Urinary bladder (tissue), 4 donors: ENCODE results near the gene C6. TPM values are rescaled to one million over a fixed set of nuclear protein-coding genes. Genes with fewer than 3 reads are reported as not detected.
"Not testable (repeated sequence)": the region's sequence is repeated elsewhere in the genome, so short reads cannot be mapped to it uniquely, and the experiment has no call there.

ENCODE experiments used
- DNase-seq: peaks from one replicate; pipeline ENCODE4 v3.0.0-alpha.2; 2015; ENCODE audit errors: extremely low spot score
- H3K27ac ChIP-seq: one replicate; pipeline ENCODE4 v1.5.1; 2013; ENCODE audit warnings: low read depth, mild to moderate bottlenecking, moderate library complexity
- H3K36me3 ChIP-seq: one replicate; pipeline ENCODE4 v1.6.1; 2013; ENCODE audit warnings: mild to moderate bottlenecking, moderate library complexity; ENCODE audit not compliant: insufficient read depth
- H3K4me1 ChIP-seq: one replicate; pipeline ENCODE4 v1.6.1; 2013; ENCODE audit warnings: mild to moderate bottlenecking, moderate library complexity; ENCODE audit not compliant: insufficient read depth
- H3K4me3 ChIP-seq: one replicate; pipeline ENCODE4 v1.5.1; 2013; ENCODE audit warnings: low read depth, low read length
- WGBS: extraction: QIAGEN DNeasy Blood & Tissue Kit; methylation state at CpG from one replicate; pipeline ENCODE4 v1.1.7; 2013; 5-methylcytosine and 5-hydroxymethylcytosine counted together
- polyA plus RNA-seq: library from polyadenylated mRNA; stranded (reverse); fragments of 200-250 nt; gene quantifications from one replicate; pipeline ENCODE4 v1.2.3, GENCODE V29; 2013
- total RNA-seq: library from RNA; depleted of rRNA; stranded (reverse); fragments of >200 nt; gene quantifications from one replicate; pipeline ENCODE4 v1.2.3, GENCODE V29; 2014
- donor health status: healthy with polysubstance abuse.
- donor health status: healthy.

Gene C6
- total RNA-seq: 1.1 TPM
- 1.4 TPM for polyA plus RNA-seq

DNA sequence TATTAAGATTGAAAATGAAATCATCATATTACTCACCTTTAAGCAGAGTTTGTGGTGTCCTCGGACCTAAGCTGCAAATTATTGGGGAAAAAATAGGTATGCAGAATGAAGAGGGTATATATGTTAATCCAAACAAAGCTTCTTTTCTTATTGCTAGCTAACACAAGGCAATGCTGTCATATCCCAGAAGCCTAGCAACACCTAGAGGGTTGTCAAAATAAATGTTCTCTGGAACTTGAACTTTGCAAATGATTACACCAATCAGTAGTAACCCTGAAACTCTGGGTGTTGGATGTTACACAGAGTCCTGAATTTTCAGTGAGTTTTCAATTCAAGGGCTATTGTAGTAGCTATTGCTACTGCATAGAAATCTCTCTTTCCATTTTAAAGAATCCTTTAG, at the start of gene C6:
C6 (minus strand) TSS at position 193 of the 400 bp plus-strand sequence. CDS start 10,302 bp downstream, outside the sequence.
- Histone ChIP-seq H3K4me3 (no peak within 1 kb of the TSS), H3K4me1 (no peaks in the 10 kb centered on the region), H3K27ac (no peak within 1 kb of the TSS), H3K36me3 (no peaks in the 10 kb centered on the region)
- WGBS: 66% methylated on average over 1 of the region's 1 CpG
- DNase-seq: no peak

DNA sequence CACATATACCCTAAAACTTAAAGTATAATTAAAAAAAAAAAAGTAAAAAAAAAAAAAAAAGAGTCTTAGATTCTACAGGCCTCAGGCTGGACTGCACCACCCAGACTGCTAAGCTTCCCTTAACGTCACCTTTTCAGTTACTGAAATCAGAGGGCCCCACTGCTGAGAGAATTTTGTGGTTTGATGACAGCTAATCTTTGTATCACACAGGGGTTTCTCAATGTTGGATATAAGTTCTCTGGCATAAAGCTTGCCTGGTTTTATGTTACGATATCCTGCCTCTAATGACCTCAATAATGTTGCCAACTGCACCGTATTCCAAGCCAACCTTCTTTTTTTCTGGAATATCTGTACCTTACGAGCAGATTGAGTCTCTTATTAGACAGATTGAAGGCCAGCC, 43.1 kb upstream of the C6 start:
- Histone ChIP-seq H3K4me3 (no peak overlapping the region), H3K4me1 (no peaks in the 10 kb centered on the region), H3K27ac (no peak overlapping the region), H3K36me3 (no peaks in the 10 kb centered on the region)
- DNase-seq: no peak
- WGBS: 82% methylated on average over 4 of the region's 4 CpGs

DNA sequence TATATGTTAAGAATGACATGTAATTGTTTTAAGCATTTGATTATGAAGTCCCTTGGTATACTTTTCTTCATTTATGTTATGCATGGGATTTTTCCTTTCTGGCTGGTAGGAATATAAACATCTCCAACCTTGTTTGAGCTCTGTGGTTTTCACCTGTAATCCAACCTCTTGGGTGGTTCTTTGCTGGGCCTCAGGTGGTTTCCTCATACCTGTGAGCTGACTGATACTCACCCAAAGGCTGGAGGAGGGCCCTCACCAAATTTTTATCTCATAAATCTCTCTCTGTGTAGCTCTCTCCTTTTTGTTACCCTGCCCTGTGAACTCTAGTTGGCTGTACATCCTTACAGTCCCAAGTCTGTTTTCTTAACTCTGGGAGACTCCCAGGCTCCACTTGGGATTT, 39.8 kb upstream of the C6 start:
- DNase-seq: no peak
- Histone ChIP-seq H3K4me3 (no peak overlapping the region), H3K27ac (no peak overlapping the region), H3K4me1 (no peaks in the 10 kb centered on the region), H3K36me3 (no peaks in the 10 kb centered on the region)

DNA sequence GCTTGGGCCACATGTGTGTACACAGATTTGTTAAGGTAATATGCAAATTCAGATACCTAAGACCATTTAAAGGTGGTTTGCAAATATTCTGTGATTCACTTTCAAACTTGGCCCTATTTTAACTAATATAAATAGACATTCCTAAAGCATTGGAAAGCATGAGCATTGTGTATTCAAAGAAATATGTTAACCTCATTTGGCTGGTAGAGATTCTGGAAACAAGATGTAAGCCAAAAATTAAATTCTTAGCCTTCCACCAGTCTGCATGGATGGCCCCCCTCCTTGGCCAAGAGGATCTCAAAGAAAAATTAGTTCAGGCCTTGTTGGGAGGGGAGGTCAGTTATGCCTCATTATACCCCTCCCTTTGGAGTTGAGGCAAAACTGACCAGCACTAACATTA, 38.7 kb upstream of the C6 start:
- no peaks in the 10 kb centered on the region for H3K4me1 ChIP-seq
- DNase-seq: no peak
- no peak overlapping the region for H3K4me3 ChIP-seq
- no peak overlapping the region for H3K27ac ChIP-seq
- H3K36me3 ChIP-seq: no peaks in the 10 kb centered on the region

DNA sequence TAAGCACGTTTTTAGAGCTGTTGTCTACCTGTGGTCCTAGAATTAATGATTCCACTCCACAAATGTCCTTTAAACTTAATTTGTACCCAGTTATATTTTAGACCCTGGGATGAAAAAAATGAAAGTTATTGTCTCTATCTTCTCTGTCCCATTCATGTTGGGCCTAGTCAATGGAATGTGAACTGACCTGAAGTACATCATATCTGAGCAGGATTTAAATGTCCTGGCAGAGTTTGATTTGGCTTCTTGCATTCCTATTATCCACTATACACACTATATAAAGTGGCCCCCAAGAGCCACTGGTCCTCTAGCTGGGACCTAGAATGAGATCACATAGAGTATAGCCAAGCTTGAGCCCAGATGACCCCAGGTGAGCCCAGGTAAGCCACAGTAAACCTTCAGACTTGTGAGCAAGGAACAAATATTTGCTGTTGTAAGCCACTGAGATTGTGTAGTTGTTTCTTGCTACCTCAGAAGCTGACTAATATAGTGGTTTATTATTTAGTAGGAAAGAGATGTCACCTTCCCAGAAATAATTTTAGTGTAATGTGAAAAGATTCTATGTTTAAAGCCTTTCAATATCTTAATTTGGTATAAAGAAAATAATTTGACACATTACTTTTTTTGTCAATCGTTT, 37.1 kb upstream of the C6 start:
- Histone ChIP-seq H3K4me3 (no peak overlapping the region), H3K4me1 (no peaks in the 10 kb centered on the region), H3K27ac (no peak overlapping the region), H3K36me3 (no peaks in the 10 kb centered on the region)
- 75% methylated on average over 2 of the region's 2 CpGs for WGBS
- no peak for DNase-seq

DNA sequence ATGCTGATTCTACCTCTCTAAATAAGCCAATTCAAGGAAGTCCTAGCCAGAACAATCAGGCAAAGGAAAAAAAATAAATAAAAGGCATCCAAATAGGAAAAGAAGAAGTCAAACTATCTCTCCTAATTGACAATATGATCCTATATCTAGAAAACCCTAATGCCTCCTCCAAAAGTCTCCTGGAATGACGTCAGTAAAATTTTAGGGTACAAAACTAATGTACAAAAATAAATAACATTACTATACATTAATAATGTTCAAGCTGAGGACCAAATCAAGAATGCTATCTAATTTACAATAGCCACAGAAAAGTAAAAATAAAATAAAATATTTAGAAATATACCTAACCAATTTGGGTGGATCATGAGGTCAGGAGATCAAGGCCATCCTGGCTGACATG, 33.8 kb upstream of the C6 start:
- Histone ChIP-seq H3K36me3 (no peaks in the 10 kb centered on the region), H3K4me1 (no peaks in the 10 kb centered on the region), H3K27ac (no peak overlapping the region), H3K4me3 (no peak overlapping the region)
- no peak for DNase-seq
- 69% methylated on average over 1 of the region's 1 CpG for WGBS

DNA sequence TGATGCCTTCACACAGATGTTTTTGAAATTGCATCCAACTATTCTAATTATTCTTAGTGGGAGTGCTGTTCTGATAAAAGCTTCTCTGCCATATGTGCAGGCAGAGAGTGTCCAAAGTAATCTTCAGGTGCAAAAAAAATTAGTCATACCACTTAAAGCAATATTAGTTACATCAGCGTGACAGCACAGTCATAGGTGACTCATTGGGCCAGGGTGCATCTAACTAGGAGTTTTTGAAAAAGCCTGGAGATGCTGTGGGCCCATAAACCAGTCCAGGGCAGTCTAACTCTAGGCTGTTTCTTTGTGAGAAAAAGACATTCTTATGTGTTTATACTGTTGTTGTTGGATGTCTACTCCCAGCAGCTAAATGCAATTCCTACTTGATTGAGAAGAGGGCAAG, 33.0 kb upstream of the C6 start:
- Histone ChIP-seq H3K36me3 (no peaks in the 10 kb centered on the region), H3K4me1 (no peaks in the 10 kb centered on the region), H3K4me3 (no peak overlapping the region), H3K27ac (no peak overlapping the region)
- WGBS: 68% methylated on average over 1 of the region's 1 CpG
- no peak for DNase-seq

DNA sequence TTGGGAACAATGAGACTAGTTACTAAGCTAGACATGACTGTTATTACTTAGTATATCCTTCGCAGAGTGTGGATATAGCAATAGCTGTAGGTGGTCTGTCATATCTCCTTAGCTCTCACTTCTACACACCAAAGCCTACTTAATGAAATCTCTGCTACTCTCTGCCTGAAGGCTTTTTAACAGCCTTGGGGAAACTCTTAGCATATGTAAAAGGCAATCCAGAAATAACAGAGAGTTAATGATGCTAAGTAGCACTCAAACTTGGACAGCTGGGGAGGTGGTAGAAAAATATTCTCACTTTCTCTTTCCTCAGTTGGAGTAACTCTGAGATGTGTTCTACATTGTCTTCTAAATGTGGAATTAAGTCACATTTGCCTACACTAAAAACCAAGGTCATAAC, 30.2 kb upstream of the C6 start:
- Histone ChIP-seq H3K36me3 (no peaks in the 10 kb centered on the region), H3K27ac (no peak overlapping the region), H3K4me1 (no peaks in the 10 kb centered on the region), H3K4me3 (no peak overlapping the region)
- 74% methylated on average over 1 of the region's 1 CpG for WGBS
- no peak for DNase-seq

DNA sequence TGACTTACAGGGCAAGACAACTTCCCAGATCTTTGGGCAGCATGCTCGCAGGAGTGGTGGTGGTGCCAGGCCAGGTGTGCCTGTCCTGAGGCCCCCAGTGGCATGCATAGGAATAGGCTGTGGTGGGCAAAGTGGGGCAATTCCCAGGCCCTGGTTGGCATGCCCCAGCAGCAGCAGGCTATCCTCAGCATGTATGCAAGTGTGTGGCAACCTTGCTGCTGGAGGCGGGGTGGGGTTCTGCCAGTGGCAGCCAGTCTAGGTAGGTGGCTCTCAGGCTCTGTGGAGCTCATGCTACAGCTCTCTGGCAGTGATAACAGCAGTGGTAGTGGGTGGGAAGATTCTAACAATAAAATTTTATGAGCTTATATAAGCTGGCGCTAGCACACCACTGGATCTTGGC, 27.7 kb upstream of the C6 start:
- DNase-seq: no peak
- Histone ChIP-seq H3K36me3 (no peaks in the 10 kb centered on the region), H3K4me1 (no peaks in the 10 kb centered on the region), H3K4me3 (no peak overlapping the region), H3K27ac (no peak overlapping the region)
- WGBS: 71% methylated on average over 3 of the region's 3 CpGs

DNA sequence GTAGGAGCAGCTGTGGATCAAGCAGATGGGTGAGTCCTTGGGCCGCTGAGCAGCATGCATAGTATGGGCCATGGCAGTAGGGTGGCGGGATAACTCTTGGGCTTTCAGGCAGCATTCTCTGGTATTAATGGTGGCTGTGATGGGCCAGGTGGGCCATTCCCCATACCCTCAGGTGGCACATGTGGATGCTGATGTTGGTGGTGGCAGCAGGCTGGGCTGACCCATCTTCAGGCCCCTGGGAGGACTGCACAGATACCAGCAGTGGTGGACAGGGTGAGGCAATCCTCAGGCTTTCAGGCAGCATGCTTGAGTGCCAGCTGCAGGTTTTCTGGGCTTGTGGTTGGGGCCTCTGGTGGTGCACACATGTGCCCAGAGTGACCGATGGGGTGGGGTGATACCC, 27.1 kb upstream of the C6 start:
- DNase-seq: no peak
- 98% methylated on average over 3 of the region's 3 CpGs for WGBS
- Histone ChIP-seq H3K4me3 (no peak overlapping the region), H3K27ac (no peak overlapping the region), H3K36me3 (no peaks in the 10 kb centered on the region), H3K4me1 (no peaks in the 10 kb centered on the region)

DNA sequence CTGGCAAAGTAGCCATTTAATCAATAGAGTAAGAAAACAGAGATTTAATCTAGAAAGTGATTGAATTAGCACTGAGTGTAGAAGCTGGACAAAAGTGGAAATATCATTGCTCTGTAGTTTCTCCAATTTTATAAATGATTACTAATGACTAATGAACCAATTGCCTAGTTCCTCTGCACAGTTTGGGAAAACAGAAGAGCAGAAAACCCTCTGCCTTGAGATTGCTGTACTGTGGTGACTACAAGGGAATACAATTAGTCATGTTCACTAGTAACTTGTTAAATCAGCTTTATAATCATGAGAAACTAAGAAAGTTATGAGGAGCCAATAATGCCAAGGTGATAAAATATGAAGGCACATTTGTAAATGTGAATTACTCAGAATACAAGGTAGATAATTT, 21.1 kb upstream of the C6 start:
- Histone ChIP-seq H3K4me3 (no peak overlapping the region), H3K4me1 (no peaks in the 10 kb centered on the region), H3K27ac (no peak overlapping the region), H3K36me3 (no peaks in the 10 kb centered on the region)
- DNase-seq: no peak

DNA sequence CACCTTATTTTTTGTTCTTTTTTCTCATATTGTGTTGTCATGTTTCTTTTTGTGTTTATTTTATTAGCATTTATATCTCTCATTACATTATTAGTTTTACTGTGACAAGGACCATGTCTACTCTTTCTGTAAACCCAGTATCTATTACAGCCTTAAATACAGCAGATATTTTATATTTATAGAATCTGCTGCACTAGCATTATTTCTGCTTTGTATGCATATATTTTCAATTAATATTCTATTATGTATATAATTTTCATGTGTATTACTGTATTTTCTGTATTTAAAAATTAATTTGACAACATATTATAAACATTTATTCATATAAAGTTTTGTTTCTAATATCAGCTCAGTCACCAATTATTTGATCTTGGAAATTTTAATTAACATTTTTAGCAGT, 19.5 kb upstream of the C6 start:
- Histone ChIP-seq H3K36me3 (no peaks in the 10 kb centered on the region), H3K4me3 (no peak overlapping the region), H3K4me1 (no peaks in the 10 kb centered on the region), H3K27ac (no peak overlapping the region)
- DNase-seq: no peak

DNA sequence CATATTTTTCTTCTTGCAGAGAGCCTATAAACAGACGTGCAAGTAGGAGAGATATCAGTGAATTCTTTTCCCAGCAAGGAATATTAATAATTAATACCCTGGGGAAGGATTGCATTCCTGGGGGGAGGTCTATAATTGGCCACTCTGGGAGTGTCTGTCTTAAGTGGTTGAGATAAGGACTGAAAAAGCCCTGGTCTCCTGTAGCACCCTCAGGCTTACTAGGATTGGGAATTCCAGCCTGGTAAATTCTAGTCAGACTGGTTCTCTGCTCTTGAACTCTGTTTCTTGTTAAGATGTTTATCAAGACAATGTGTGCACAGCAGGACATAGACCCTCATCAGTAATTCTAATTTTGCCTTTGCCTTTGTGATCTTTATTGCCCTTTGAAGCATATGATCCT, 16.9 kb upstream of the C6 start:
- H3K36me3 ChIP-seq, H3K4me1 ChIP-seq, DNase-seq, H3K27ac ChIP-seq, H3K4me3 ChIP-seq: not testable (repeated sequence)
- 43% methylated on average over 1 of the region's 1 CpG for WGBS

DNA sequence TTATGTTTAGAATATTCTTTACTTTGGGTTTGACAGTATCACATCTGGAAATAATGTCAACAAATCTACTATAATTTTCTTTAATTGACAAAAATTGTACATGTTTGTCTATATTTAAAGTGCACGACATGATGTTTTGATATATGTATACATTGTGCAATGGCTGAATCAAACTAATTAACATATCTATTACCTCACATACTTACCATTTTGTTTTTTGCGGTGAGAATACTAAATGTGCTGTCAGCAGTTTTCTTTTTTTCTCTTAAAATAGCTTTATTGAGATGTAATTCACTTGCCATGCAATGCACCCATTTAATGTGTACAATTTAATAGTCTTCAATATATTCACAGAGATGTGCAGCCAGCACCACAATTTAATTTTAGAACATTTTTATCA, 10.6 kb upstream of the C6 start:
- no peaks in the 10 kb centered on the region for H3K4me1 ChIP-seq
- 96% methylated on average over 2 of the region's 2 CpGs for WGBS
- H3K27ac ChIP-seq: no peak overlapping the region
- DNase-seq: no peak
- H3K36me3 ChIP-seq: no peaks in the 10 kb centered on the region
- H3K4me3 ChIP-seq: no peak overlapping the region

DNA sequence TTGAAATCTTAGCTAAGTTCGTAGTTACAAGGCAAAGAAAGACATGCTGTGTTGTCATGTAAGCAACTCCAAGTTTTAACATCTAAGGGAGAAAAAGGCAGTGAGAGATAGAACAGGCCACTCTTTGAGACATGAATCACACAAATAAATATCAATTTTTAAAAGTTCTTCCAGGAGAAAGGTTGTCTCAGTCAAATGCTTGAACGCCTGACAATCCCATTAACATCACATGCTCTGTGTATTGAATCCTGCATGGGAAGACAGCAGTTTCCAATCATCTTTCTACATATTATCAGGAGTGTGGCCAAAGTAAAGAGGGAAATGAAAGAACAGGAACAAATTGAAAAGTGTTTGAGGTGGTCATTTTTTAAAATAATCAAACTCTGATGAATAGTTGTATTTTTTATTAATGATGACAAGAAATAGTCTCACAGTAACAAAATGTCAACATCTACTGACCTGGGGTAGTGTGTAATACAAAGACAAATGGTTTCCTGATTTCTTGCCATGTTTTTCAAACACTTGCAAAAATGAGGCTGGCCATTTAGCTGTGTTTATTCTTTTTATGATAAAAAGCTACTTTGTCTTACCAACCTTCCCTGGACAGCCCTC, 6.4 kb upstream of the C6 start:
- Histone ChIP-seq H3K27ac (no peak overlapping the region), H3K36me3 (no peaks in the 10 kb centered on the region), H3K4me1 (no peaks in the 10 kb centered on the region), H3K4me3 (no peak overlapping the region)
- 32% methylated on average over 2 of the region's 2 CpGs for WGBS
- DNase-seq: peak; percentile 6
